Measurements from ENCODE around the gene SAFB2.

SAFB2 gene

GRCh38 chr19:5545051-5545450 lies 77.5 kb downstream of the SAFB2 start:
- Histone ChIP-seq H3F3A (ENCODE audit: insufficient read depth, low read length) (no peaks in the 10 kb centered on the region), H3K4me2 (ENCODE audit: low read length) (no peak overlapping the region), H2AFZ (ENCODE audit: low read length) (no peak overlapping the region), H3K9ac (ENCODE audit: low read length) (no peak overlapping the region), H3K9me2 (ENCODE audit: low read depth, low read length) (no peaks in the 10 kb centered on the region), H3K79me2 (ENCODE audit: insufficient read depth, low read length) (no peaks in the 10 kb centered on the region), H4K20me1 (ENCODE audit: insufficient read depth, low read length) (no peaks in the 10 kb centered on the region), H3K36me3 (ENCODE audit: insufficient read depth, low read length) (no peaks in the 10 kb centered on the region), H3K4me1 (ENCODE audit: insufficient read depth, low read length, severe bottlenecking) (no peaks in the 10 kb centered on the region), H3K27me3 (ENCODE audit: insufficient read depth, low read length) (no peaks in the 10 kb centered on the region), H3K27ac (ENCODE audit: low read depth, low read length, poor library complexity, severe bottlenecking) (no peak overlapping the region), H3K4me3 (ENCODE audit: low read depth, low read length, poor library complexity, severe bottlenecking) (no peak overlapping the region), H3K9me3 (ENCODE audit: low read length) (no peaks in the 10 kb centered on the region)
- TF ChIP-seq CTCF (IDR thresholded peaks at IDR 0.05; ENCODE audit: low read length) (no peak), EZH2 (IDR thresholded peaks at IDR 0.05; ENCODE audit: borderline replicate concordance, low read length) (no peak)

GRCh38 chr19:5542665-5543064 lies 79.9 kb downstream of the SAFB2 start:
- Histone ChIP-seq H3K27me3 (ENCODE audit: insufficient read depth, low read length) (no peaks in the 10 kb centered on the region), H3K4me2 (ENCODE audit: low read length) (no peak overlapping the region), H3K4me1 (ENCODE audit: insufficient read depth, low read length, severe bottlenecking) (no peaks in the 10 kb centered on the region), H3K27ac (ENCODE audit: low read depth, low read length, poor library complexity, severe bottlenecking) (no peak overlapping the region), H3K79me2 (ENCODE audit: insufficient read depth, low read length) (no peaks in the 10 kb centered on the region), H3K9me2 (ENCODE audit: low read depth, low read length) (no peaks in the 10 kb centered on the region), H3K4me3 (ENCODE audit: low read depth, low read length, poor library complexity, severe bottlenecking) (no peak overlapping the region), H3K9ac (ENCODE audit: low read length) (no peak overlapping the region), H4K20me1 (ENCODE audit: insufficient read depth, low read length) (no peaks in the 10 kb centered on the region), H3K36me3 (ENCODE audit: insufficient read depth, low read length) (no peaks in the 10 kb centered on the region), H3K9me3 (ENCODE audit: low read length) (no peaks in the 10 kb centered on the region), H2AFZ (ENCODE audit: low read length) (no peak overlapping the region), H3F3A (ENCODE audit: insufficient read depth, low read length) (no peaks in the 10 kb centered on the region)
- TF ChIP-seq EZH2 (IDR thresholded peaks at IDR 0.05; ENCODE audit: borderline replicate concordance, low read length) = no peak
- TF ChIP-seq CTCF (IDR thresholded peaks at IDR 0.05; ENCODE audit: low read length) = no peak

GRCh38 chr19:5541456-5541855 lies 81.1 kb downstream of the SAFB2 start:
- no peaks in the 10 kb centered on the region for H3K27me3 ChIP-seq (ENCODE audit: insufficient read depth, low read length)
- no peaks in the 10 kb centered on the region for H3K4me1 ChIP-seq (ENCODE audit: insufficient read depth, low read length, severe bottlenecking)
- H3K9me2 ChIP-seq (ENCODE audit: low read depth, low read length) = no peaks in the 10 kb centered on the region
- no peak overlapping the region for H3K27ac ChIP-seq (ENCODE audit: low read depth, low read length, poor library complexity, severe bottlenecking)
- H3F3A ChIP-seq (ENCODE audit: insufficient read depth, low read length) = no peaks in the 10 kb centered on the region
- no peak overlapping the region for H3K4me2 ChIP-seq (ENCODE audit: low read length)
- no peak overlapping the region for H2AFZ ChIP-seq (ENCODE audit: low read length)
- no peaks in the 10 kb centered on the region for H3K36me3 ChIP-seq (ENCODE audit: insufficient read depth, low read length)
- no peaks in the 10 kb centered on the region for H3K9me3 ChIP-seq (ENCODE audit: low read length)
- TF ChIP-seq CTCF (IDR thresholded peaks at IDR 0.05; ENCODE audit: low read length) (no peak), EZH2 (IDR thresholded peaks at IDR 0.05; ENCODE audit: borderline replicate concordance, low read length) (no peak)
- no peaks in the 10 kb centered on the region for H4K20me1 ChIP-seq (ENCODE audit: insufficient read depth, low read length)
- no peak overlapping the region for H3K4me3 ChIP-seq (ENCODE audit: low read depth, low read length, poor library complexity, severe bottlenecking)
- H3K9ac ChIP-seq (ENCODE audit: low read length) = no peak overlapping the region
- no peaks in the 10 kb centered on the region for H3K79me2 ChIP-seq (ENCODE audit: insufficient read depth, low read length)
